GM12872 (cell line): ENCODE results near the gene DCP1B.
A peak's percentile ranks its signal among the peaks of the same experiment; 100 is the strongest.

ENCODE experiments used
- TF ChIP-seq, protein P1 (sequence below): IDR thresholded peaks from 3 replicates; pipeline ENCODE4 v1.5.1; 2011; ENCODE audit warnings: low read depth, mild to moderate bottlenecking, low read length, moderate library complexity; ENCODE audit not compliant: insufficient read depth

DCP1B gene

GRCh38 chr12:2046957-2047356 lies 42.7 kb upstream of the DCP1B start:
- TF ChIP-seq, protein P1, sequence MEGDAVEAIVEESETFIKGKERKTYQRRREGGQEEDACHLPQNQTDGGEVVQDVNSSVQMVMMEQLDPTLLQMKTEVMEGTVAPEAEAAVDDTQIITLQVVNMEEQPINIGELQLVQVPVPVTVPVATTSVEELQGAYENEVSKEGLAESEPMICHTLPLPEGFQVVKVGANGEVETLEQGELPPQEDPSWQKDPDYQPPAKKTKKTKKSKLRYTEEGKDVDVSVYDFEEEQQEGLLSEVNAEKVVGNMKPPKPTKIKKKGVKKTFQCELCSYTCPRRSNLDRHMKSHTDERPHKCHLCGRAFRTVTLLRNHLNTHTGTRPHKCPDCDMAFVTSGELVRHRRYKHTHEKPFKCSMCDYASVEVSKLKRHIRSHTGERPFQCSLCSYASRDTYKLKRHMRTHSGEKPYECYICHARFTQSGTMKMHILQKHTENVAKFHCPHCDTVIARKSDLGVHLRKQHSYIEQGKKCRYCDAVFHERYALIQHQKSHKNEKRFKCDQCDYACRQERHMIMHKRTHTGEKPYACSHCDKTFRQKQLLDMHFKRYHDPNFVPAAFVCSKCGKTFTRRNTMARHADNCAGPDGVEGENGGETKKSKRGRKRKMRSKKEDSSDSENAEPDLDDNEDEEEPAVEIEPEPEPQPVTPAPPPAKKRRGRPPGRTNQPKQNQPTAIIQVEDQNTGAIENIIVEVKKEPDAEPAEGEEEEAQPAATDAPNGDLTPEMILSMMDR = no peak

DNA sequence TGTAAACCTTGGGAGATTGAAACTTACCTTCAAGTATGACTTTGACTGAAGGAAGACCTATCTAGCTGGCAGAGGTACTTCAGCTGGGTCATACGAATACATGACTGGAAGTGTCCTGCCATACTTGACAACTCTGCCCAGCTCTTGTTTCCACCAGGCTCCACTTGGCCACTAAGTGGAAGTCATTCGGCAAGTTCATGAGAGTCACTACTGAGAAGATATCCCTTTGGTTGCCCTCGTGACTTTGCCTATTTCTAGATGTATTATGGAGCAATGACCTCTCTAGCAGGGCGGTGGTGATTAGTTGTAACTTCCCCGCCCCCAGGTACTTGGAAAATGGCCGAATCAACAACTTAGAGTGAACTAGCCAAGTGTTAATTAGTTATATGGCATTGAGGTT lies 39.9 kb upstream of the DCP1B start:
- TF ChIP-seq, protein P1 = no peak

DNA sequence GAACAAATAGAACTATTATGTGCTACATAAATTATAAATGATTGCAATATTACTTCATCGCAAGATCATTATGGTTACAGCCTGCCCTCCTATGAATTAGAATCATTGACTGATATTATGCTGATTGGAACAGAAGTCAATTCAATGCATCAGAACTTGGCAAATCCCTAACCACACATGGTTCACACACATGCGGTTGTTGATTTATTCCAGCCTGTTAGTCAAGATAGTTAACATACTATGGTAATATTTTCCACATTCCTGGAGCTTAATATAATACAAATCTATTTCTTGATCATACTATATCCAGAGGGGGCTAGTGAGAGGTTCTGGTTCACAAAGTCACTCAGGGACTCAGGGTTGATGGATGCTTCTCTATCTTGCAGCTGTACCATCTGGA lies 38.8 kb upstream of the DCP1B start:
- TF ChIP-seq, protein P1 = no peak

GRCh38 chr12:2039034-2039433 lies 34.8 kb upstream of the DCP1B start:
- TF ChIP-seq, protein P1 = no peak

DNA sequence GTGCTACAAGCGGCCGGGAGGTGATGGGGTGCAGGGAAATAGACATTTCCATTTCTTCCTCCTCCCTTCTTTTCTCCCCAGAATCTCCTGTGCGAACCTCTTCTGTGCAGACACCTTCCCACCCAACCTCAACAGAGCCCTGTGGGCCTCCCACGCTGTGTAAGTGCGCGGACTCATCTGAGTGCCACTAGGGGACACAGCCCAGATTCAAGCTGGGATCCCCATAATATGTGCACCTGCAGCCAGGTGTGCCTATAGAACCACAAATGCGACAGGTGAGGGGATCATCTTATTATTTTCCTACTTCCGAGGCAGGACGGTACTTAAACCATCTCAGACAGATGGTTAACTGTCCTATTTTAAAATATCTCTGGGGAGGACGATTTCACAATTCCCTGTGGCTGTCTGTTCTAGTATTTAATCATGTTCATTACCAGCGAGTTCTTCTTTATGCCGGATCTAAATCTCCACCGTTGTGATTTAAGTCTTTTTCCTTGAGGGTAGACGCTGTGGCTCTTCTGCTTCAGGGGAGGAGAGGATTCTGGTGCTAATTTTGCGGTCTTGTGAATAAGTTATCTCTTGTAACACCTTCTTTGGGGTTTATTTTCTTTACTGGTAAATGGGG lies 31.3 kb upstream of the DCP1B start:
- TF ChIP-seq, protein P1 = no peak

DNA sequence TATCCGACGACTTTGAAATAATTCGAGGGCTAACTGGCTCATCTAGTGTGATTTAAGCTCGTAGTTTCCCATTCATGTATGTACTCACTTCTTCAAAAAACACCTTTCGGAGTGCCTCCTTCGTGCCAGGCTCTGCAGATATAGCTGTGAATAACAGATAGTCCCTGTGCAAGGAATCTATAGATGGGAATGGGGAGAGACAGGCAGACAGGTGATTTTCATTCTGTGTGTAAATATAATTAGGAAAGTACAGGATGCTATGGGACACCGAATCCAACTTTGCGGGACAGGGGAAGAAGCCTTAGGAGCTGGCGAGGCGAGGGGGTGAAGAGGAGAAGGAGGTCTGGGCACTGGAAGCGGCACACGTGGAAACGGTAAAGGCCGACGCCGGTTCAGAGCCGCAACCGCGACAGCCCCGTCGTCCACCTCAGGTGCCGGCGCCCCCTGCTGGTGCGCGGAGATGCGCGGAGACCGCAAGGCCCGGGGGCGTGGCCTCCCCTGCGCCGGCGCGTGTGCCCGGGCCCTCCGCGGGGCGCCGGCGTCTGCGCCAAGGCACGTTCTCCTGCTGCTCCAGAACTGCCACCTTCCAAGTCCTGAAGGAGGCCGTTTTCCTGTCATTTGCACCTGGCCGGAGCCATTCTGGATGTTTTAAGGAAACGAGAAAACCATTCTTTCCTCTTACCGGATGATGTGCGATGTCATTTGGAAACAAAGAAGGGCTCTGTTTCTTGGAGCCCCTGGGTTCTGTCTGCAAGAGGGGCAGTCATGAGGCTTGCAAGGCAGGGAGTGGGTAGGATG lies 30.6 kb upstream of the DCP1B start:
- TF ChIP-seq, protein P1 = peak; percentile 89

DNA sequence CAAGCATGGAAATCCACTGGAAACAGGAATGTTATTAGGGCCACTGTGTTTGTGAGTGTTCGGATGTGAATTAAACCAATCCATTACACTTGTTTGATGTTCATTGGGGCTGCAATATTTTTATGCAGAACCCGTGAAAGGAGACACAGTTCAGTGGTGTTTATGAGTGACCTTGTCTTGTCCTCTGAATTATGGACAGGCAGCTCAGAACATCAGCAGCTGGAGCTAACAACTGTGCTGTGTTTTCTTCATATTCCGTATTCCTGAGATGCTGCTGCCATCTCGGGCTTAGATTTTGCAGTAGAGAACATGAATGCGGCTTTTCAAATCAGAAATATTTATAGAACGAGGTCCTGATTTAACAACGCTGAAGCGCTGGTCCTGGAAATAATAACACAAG lies 28.2 kb upstream of the DCP1B start:
- TF ChIP-seq, protein P1 = no peak
